Measurements from ENCODE around the gene TMEM236. TPM values are rescaled to one million over a fixed set of nuclear protein-coding genes. Genes with fewer than 3 reads are reported as not detected.

The TMEM236 gene
- polyA plus RNA-seq, 2 donors, result 0.01 to 0.08 TPM

GRCh38 chr10:17793823-17794644 is 42.0 kb downstream of the TMEM236 start:
- H3K27me3 ChIP-seq (ENCODE audit: control insufficient read depth in 1 of 2, insufficient read depth in 2 of 2, low read length in 2 of 2), result no peaks in the 10 kb centered on the region
- WGBS, 2 donors, result 49 to 50% methylated on average over 6 of the region's 6 CpGs
- no peaks in the 10 kb centered on the region for H3K36me3 ChIP-seq (ENCODE audit: control insufficient read depth in 2 of 2, insufficient read depth in 2 of 2, low read length in 1 of 2)
- no peaks in the 10 kb centered on the region for H3K4me1 ChIP-seq (ENCODE audit: control insufficient read depth in 2 of 2, insufficient read depth in 2 of 2, low read length in 1 of 2)
- H3K9me3 ChIP-seq (ENCODE audit: control insufficient read depth in 2 of 2, insufficient read depth in 1 of 2, low read depth in 1 of 2, low read length in 1 of 2), result no peaks in the 10 kb centered on the region
- no peak overlapping the region for H3K27ac ChIP-seq (ENCODE audit: low read depth in 2 of 2, low read length in 1 of 2)
- no peak overlapping the region for H3K4me3 ChIP-seq (ENCODE audit: low read depth in 1 of 2, low read length in 2 of 2)

GRCh38 chr10:17795083-17795482 is 43.1 kb downstream of the TMEM236 start:
- Histone ChIP-seq H3K4me1 (ENCODE audit: control insufficient read depth in 2 of 2, insufficient read depth in 2 of 2, low read length in 1 of 2) (no peaks in the 10 kb centered on the region), H3K4me3 (ENCODE audit: low read depth in 1 of 2, low read length in 2 of 2) (no peak overlapping the region), H3K36me3 (ENCODE audit: control insufficient read depth in 2 of 2, insufficient read depth in 2 of 2, low read length in 1 of 2) (no peaks in the 10 kb centered on the region), H3K27me3 (ENCODE audit: control insufficient read depth in 1 of 2, insufficient read depth in 2 of 2, low read length in 2 of 2) (no peaks in the 10 kb centered on the region), H3K27ac (ENCODE audit: low read depth in 2 of 2, low read length in 1 of 2) (no peak overlapping the region), H3K9me3 (ENCODE audit: control insufficient read depth in 2 of 2, insufficient read depth in 1 of 2, low read depth in 1 of 2, low read length in 1 of 2) (no peaks in the 10 kb centered on the region)
- 84 to 89% methylated on average over 4 of the region's 4 CpGs for WGBS, 2 donors

GRCh38 chr10:17795813-17796594 is 44.0 kb downstream of the TMEM236 start:
- no peaks in the 10 kb centered on the region for H3K4me1 ChIP-seq (ENCODE audit: control insufficient read depth in 2 of 2, insufficient read depth in 2 of 2, low read length in 1 of 2)
- WGBS, 2 donors, result 79 to 83% methylated on average over 17 of the region's 17 CpGs
- no peaks in the 10 kb centered on the region for H3K27me3 ChIP-seq (ENCODE audit: control insufficient read depth in 1 of 2, insufficient read depth in 2 of 2, low read length in 2 of 2)
- no peaks in the 10 kb centered on the region for H3K9me3 ChIP-seq (ENCODE audit: control insufficient read depth in 2 of 2, insufficient read depth in 1 of 2, low read depth in 1 of 2, low read length in 1 of 2)
- no peak overlapping the region for H3K4me3 ChIP-seq (ENCODE audit: low read depth in 1 of 2, low read length in 2 of 2)
- H3K36me3 ChIP-seq (ENCODE audit: control insufficient read depth in 2 of 2, insufficient read depth in 2 of 2, low read length in 1 of 2), result no peaks in the 10 kb centered on the region
- no peak overlapping the region for H3K27ac ChIP-seq (ENCODE audit: low read depth in 2 of 2, low read length in 1 of 2)

DNA sequence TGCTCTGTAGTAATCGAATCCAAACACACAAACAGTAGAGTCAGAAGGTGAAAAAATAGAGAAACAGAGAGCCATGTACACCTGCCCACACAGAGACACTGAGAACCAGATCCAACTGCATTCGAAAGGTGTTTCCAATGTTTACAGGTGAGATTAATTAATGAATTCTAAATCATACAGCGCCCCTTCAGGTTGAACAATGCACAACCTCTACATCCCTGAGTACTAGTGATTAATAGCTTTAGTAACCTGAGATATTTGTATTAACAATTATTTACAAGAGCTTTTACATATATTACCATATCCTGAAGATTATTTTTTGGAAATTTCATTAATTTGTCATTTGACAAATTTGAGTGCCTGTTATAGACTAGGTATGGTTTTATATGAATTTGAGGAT is 49.5 kb downstream of the TMEM236 start:
- Histone ChIP-seq H3K36me3 (ENCODE audit: control insufficient read depth in 2 of 2, insufficient read depth in 2 of 2, low read length in 1 of 2) (no peaks in the 10 kb centered on the region), H3K27me3 (ENCODE audit: control insufficient read depth in 1 of 2, insufficient read depth in 2 of 2, low read length in 2 of 2) (no peaks in the 10 kb centered on the region), H3K4me1 (ENCODE audit: control insufficient read depth in 2 of 2, insufficient read depth in 2 of 2, low read length in 1 of 2) (no peaks in the 10 kb centered on the region), H3K27ac (ENCODE audit: low read depth in 2 of 2, low read length in 1 of 2) (no peak overlapping the region), H3K4me3 (ENCODE audit: low read depth in 1 of 2, low read length in 2 of 2) (no peak overlapping the region), H3K9me3 (ENCODE audit: control insufficient read depth in 2 of 2, insufficient read depth in 1 of 2, low read depth in 1 of 2, low read length in 1 of 2) (no peaks in the 10 kb centered on the region)
- WGBS, 2 donors, result 76 to 77% methylated on average over 3 of the region's 3 CpGs

DNA sequence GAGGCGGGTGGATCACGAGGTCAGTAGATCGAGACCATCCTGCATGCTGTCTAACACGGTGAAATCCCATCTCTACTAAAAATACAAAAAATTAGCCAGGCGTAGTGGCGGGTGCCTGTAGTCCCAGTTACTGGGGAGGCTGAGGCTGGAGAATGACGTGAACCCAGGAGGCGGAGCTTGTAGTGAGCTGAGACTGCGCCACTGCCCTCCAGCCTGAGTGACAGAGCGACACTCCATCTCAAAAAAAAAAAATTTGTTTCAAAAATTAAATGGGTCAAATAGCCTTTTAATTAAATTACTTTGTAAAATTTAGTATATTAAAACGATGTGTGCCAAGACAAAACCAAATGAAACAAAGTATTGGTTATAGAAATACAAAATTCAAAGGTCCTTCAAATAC is 50.3 kb downstream of the TMEM236 start:
- no peaks in the 10 kb centered on the region for H3K4me1 ChIP-seq (ENCODE audit: control insufficient read depth in 2 of 2, insufficient read depth in 2 of 2, low read length in 1 of 2)
- no peak overlapping the region for H3K27ac ChIP-seq (ENCODE audit: low read depth in 2 of 2, low read length in 1 of 2)
- no peak overlapping the region for H3K4me3 ChIP-seq (ENCODE audit: low read depth in 1 of 2, low read length in 2 of 2)
- H3K9me3 ChIP-seq (ENCODE audit: control insufficient read depth in 2 of 2, insufficient read depth in 1 of 2, low read depth in 1 of 2, low read length in 1 of 2), result no peaks in the 10 kb centered on the region
- H3K36me3 ChIP-seq (ENCODE audit: control insufficient read depth in 2 of 2, insufficient read depth in 2 of 2, low read length in 1 of 2), result no peaks in the 10 kb centered on the region
- WGBS, 2 donors, result 93% methylated on average over 11 of the region's 11 CpGs
- H3K27me3 ChIP-seq (ENCODE audit: control insufficient read depth in 1 of 2, insufficient read depth in 2 of 2, low read length in 2 of 2), result no peaks in the 10 kb centered on the region

DNA sequence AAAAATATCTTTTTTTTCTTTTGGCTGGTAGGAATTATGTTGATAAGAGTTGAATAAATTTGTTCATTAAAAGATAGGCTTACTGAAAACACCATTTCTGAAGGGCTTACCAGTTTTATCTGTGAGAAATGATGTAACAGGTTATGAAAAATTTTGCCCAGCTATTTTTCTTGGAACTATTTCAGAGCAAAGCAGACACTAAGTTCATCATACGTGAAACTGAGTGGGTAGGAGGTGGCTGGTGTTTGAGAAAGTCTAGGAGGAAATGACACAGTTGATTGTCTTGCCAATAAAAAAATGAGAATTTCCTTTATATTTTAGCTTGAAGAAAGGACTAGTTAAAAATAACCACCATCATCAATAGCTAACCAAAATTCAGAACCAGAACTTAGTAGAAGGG is 51.0 kb downstream of the TMEM236 start:
- Histone ChIP-seq H3K36me3 (ENCODE audit: control insufficient read depth in 2 of 2, insufficient read depth in 2 of 2, low read length in 1 of 2) (no peaks in the 10 kb centered on the region), H3K27me3 (ENCODE audit: control insufficient read depth in 1 of 2, insufficient read depth in 2 of 2, low read length in 2 of 2) (no peaks in the 10 kb centered on the region), H3K4me3 (ENCODE audit: low read depth in 1 of 2, low read length in 2 of 2) (no peak overlapping the region), H3K27ac (ENCODE audit: low read depth in 2 of 2, low read length in 1 of 2) (no peak overlapping the region), H3K9me3 (ENCODE audit: control insufficient read depth in 2 of 2, insufficient read depth in 1 of 2, low read depth in 1 of 2, low read length in 1 of 2) (no peaks in the 10 kb centered on the region), H3K4me1 (ENCODE audit: control insufficient read depth in 2 of 2, insufficient read depth in 2 of 2, low read length in 1 of 2) (no peaks in the 10 kb centered on the region)
- WGBS, 2 donors, result 18 to 31% methylated on average over 1 of the region's 1 CpG

DNA sequence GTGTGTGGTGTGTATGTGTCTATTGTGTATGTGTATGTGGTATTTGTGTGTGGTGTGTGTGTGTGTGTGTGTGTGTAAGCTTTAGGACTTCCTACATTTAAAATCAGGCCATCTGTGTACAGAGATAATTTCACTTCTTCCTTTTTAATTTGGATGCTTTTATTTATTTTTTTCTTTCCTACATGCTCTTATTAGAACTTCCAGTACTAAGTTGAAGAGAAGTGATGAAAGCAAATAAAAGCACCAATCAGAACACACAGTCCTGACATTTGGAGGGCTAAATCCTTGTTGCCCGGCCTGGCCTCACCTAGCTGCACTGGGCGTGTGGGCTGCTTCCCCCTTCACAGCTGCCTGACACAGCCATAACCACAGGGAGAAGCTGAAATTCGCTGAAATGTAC is 53.3 kb downstream of the TMEM236 start:
- Histone ChIP-seq H3K27me3 (ENCODE audit: control insufficient read depth in 1 of 2, insufficient read depth in 2 of 2, low read length in 2 of 2) (no peaks in the 10 kb centered on the region), H3K9me3 (ENCODE audit: control insufficient read depth in 2 of 2, insufficient read depth in 1 of 2, low read depth in 1 of 2, low read length in 1 of 2) (no peaks in the 10 kb centered on the region), H3K36me3 (ENCODE audit: control insufficient read depth in 2 of 2, insufficient read depth in 2 of 2, low read length in 1 of 2) (no peaks in the 10 kb centered on the region), H3K4me1 (ENCODE audit: control insufficient read depth in 2 of 2, insufficient read depth in 2 of 2, low read length in 1 of 2) (no peaks in the 10 kb centered on the region), H3K27ac (ENCODE audit: low read depth in 2 of 2, low read length in 1 of 2) (no peak overlapping the region), H3K4me3 (ENCODE audit: low read depth in 1 of 2, low read length in 2 of 2) (no peak overlapping the region)
- WGBS, 2 donors, result 58 to 59% methylated on average over 3 of the region's 3 CpGs

GRCh38 chr10:17805921-17806577 is 54.0 kb downstream of the TMEM236 start:
- Histone ChIP-seq H3K4me1 (ENCODE audit: control insufficient read depth in 2 of 2, insufficient read depth in 2 of 2, low read length in 1 of 2) (no peaks in the 10 kb centered on the region), H3K36me3 (ENCODE audit: control insufficient read depth in 2 of 2, insufficient read depth in 2 of 2, low read length in 1 of 2) (no peaks in the 10 kb centered on the region), H3K27me3 (ENCODE audit: control insufficient read depth in 1 of 2, insufficient read depth in 2 of 2, low read length in 2 of 2) (no peaks in the 10 kb centered on the region), H3K4me3 (ENCODE audit: low read depth in 1 of 2, low read length in 2 of 2) (no peak overlapping the region), H3K9me3 (ENCODE audit: control insufficient read depth in 2 of 2, insufficient read depth in 1 of 2, low read depth in 1 of 2, low read length in 1 of 2) (no peaks in the 10 kb centered on the region), H3K27ac (ENCODE audit: low read depth in 2 of 2, low read length in 1 of 2) (no peak overlapping the region)
- WGBS, 2 donors, result 48 to 60% methylated on average over 7 of the region's 7 CpGs

- H3K9me3 ChIP-seq (ENCODE audit: control insufficient read depth in 2 of 2, insufficient read depth in 1 of 2, low read depth in 1 of 2, low read length in 1 of 2), result no peaks in the 10 kb centered on the region
- no peaks in the 10 kb centered on the region for H3K4me1 ChIP-seq (ENCODE audit: control insufficient read depth in 2 of 2, insufficient read depth in 2 of 2, low read length in 1 of 2)
- H3K27me3 ChIP-seq (ENCODE audit: control insufficient read depth in 1 of 2, insufficient read depth in 2 of 2, low read length in 2 of 2), result no peaks in the 10 kb centered on the region
- H3K27ac ChIP-seq (ENCODE audit: low read depth in 2 of 2, low read length in 1 of 2), result no peak within 1 kb of the TSS
- H3K36me3 ChIP-seq (ENCODE audit: control insufficient read depth in 2 of 2, insufficient read depth in 2 of 2, low read length in 1 of 2), result no peaks in the 10 kb centered on the region
- no peak within 1 kb of the TSS for H3K4me3 ChIP-seq (ENCODE audit: low read depth in 1 of 2, low read length in 2 of 2)
- WGBS, 2 donors, result 66 to 72% methylated on average over 23 of the region's 23 CpGs
These were observed 57.2 kb downstream of the TMEM236 start, which contains the start of gene MRC1 for GRCh38 chr10:17808971-17809841. Gene MRC1 (plus strand): TSS chr10:17809348. CDS start chr10:17809466, 118 bp downstream.

Measured in esophagus (tissue), 2 donors.